A549 (cell line): Measurements from ENCODE around the gene KCNG1. TPM values are rescaled to one million over a fixed set of nuclear protein-coding genes. Genes with fewer than 3 reads are reported as not detected.

Experiments
- ATAC-seq, 2 experiments: fragments of 200-7000 bp in 1 of 2; fragments of >200 bp in 1 of 2; cut with Nextera tagmentation in 1 of 2; cut with Tn5 transposase in 1 of 2; 3 replicates each; pipeline versions ENCODE4 v1.8.0 to v1.9.1; 2018 to 2020; ENCODE audit warnings: mild to moderate bottlenecking in 1 of 2, moderate library complexity in 1 of 2
- CTCF ChIA-PET: fragments of 300-600 bp; sonication (Branson Sonifier 250); formaldehyde crosslinking; extraction: SDS; loops from one replicate; lab custom pipeline; 2021; ENCODE audit warnings: antibody characterized with exemption, inconsistent platforms; lab: Yijun Ruan, JAX
- POLR2A ChIA-PET: fragments of 350-600 bp; formaldehyde crosslinking; extraction: SDS; loops from one replicate; lab custom pipeline; 2021; ENCODE audit warnings: antibody characterized with exemption, inconsistent platforms; lab: Yijun Ruan, JAX
- DNase-seq, 2 experiments: peaks; one replicate each; pipeline versions ENCODE4 v3.0.0 to v3.0.0-alpha.2; 2011 to 2016; ENCODE audit warnings: low read depth in 1 of 2, low spot score in 1 of 2
- FAIRE-seq: peaks from 2 replicates; lab custom pipeline; 2011; peaks lifted over from hg19 to GRCh38; lab: Jason Lieb, UNC
- H3K27ac ChIP-seq, 2 experiments: fragments of >200 bp; sonication (Bioruptor Twin); formaldehyde crosslinking; 3 replicates each; pipeline ENCODE4 v1.5.1; 2016 to 2017
- H3K4me1 ChIP-seq: fragments of >200 bp; sonication (Bioruptor Twin); formaldehyde crosslinking; 3 replicates; pipeline ENCODE4 v1.6.1; 2016
- H3K4me2 ChIP-seq: fragments of >200 bp; sonication (Bioruptor Twin); formaldehyde crosslinking; 3 replicates; pipeline ENCODE4 v1.6.1; 2016
- H3K4me3 ChIP-seq: fragments of >200 bp; sonication (Bioruptor Twin); formaldehyde crosslinking; 3 replicates; pipeline ENCODE4 v1.5.1; 2016
- H3K9me3 ChIP-seq: fragments of >200 bp; sonication (Bioruptor Twin); formaldehyde crosslinking; 3 replicates; pipeline ENCODE4 v1.6.1; 2016
- BHLHE40 ChIP-seq: IDR thresholded peaks from 2 replicates; pipeline ENCODE4 v1.6.1; 2012; ENCODE audit warnings: low read depth, low read length, inconsistent platforms
- CBX8 ChIP-seq: fragments of 200-600 bp; sonication (generic); IDR thresholded peaks from 2 replicates; pipeline ENCODE4 v1.6.1; 2016
- CHD4 ChIP-seq: fragments of 200-600 bp; sonication (generic); IDR thresholded peaks from 2 replicates; pipeline ENCODE4 v1.6.1; 2016; ENCODE audit warnings: antibody characterized with exemption, mild to moderate bottlenecking, borderline replicate concordance
- FOSL2 ChIP-seq, 2 experiments: fragments of 450-650 bp in 1 of 2; fragments of >200 bp in 1 of 2; sonication (Bioruptor Twin) in 1 of 2; formaldehyde crosslinking; IDR thresholded peaks; 2 replicates each; pipeline versions ENCODE4 v1.5.0 to v1.6.1; 2016 to 2020; ENCODE audit warnings: mild to moderate bottlenecking in 1 of 2, moderate library complexity in 1 of 2
- FOXS1 ChIP-seq: fragments of 250-450 bp; sonication (Bioruptor Pico); IDR thresholded peaks from 2 replicates; pipeline ENCODE4 v1.5.0; 2020; ENCODE audit warnings: mild to moderate bottlenecking, moderate library complexity
- KDM1A ChIP-seq: fragments of 200-600 bp; sonication (generic); IDR thresholded peaks from 2 replicates; pipeline ENCODE4 v1.6.1; 2016; ENCODE audit warnings: low read depth, mild to moderate bottlenecking
- MAZ ChIP-seq: fragments of 150-350 bp; IDR thresholded peaks from 2 replicates; pipeline ENCODE4 v1.6.1; 2014; ENCODE audit warnings: antibody characterized with exemption, low read depth, low read length, borderline replicate concordance
- NFE2L2 ChIP-seq: fragments of 150-350 bp; conservative IDR thresholded peaks from 2 replicates; pipeline ENCODE4 v1.6.1; 2014; ENCODE audit warnings: low read length
- POLR2A ChIP-seq: IDR thresholded peaks from 2 replicates; pipeline ENCODE4 v1.6.1; 2012; ENCODE audit warnings: mild to moderate bottlenecking, low read length
- RAD21 ChIP-seq, 2 experiments: fragments of >200 bp in 1 of 2; sonication (Bioruptor Twin) in 1 of 2; formaldehyde crosslinking in 1 of 2; IDR thresholded peaks in 1 of 2; conservative IDR thresholded peaks in 1 of 2; 2 replicates in 1 of 2; 3 replicates in 1 of 2; pipeline ENCODE4 v1.6.1; 2012 to 2018; ENCODE audit warnings: inconsistent platforms in 1 of 2
- RARB ChIP-seq: fragments of 250-450 bp; sonication (Bioruptor Pico); IDR thresholded peaks from 2 replicates; pipeline ENCODE4 v1.8.0; 2021; ENCODE audit warnings: mild to moderate bottlenecking, moderate library complexity
- RFX5 ChIP-seq: fragments of 450-650 bp; IDR thresholded peaks from 2 replicates; pipeline ENCODE4 v1.7.1; 2014; ENCODE audit warnings: antibody characterized with exemption, mild to moderate bottlenecking, moderate library complexity
- RNF2 ChIP-seq: fragments of 200-600 bp; sonication (generic); IDR thresholded peaks from 2 replicates; pipeline ENCODE4 v1.6.1; 2016; ENCODE audit warnings: low read depth, mild to moderate bottlenecking, antibody characterized with exemption, moderate library complexity, borderline replicate concordance
- SMC3 ChIP-seq: fragments of >200 bp; sonication (Bioruptor Twin); formaldehyde crosslinking; IDR thresholded peaks from 3 replicates; pipeline ENCODE4 v1.6.1; 2018; ENCODE audit warnings: inconsistent platforms
- TFCP2L1 ChIP-seq: fragments of 250-450 bp; sonication (Bioruptor Pico); IDR thresholded peaks from 2 replicates; pipeline ENCODE4 v1.5.0; 2021; ENCODE audit warnings: mild to moderate bottlenecking
- ZNF302 ChIP-seq: fragments of 250-450 bp; sonication (Bioruptor Pico); IDR thresholded peaks from 2 replicates; pipeline ENCODE4 v1.9.0; 2021; ENCODE audit warnings: inconsistent platforms, mild to moderate bottlenecking, moderate library complexity
- WGBS: methylation state at CpG from one replicate; pipeline ENCODE4 v1.1.6; 2017; ENCODE audit errors: missing lambda C conversion rate; 5-methylcytosine and 5-hydroxymethylcytosine counted together
- polyA plus RNA-seq, 4 experiments: library from polyadenylated mRNA; depleted of rRNA in 3 of 4; stranded (reverse); fragments of >200 nt; fragmentation: RNase III in 1 of 4; extraction: RNeasy Plus Mini Kit Qiagen cat#74134 plus additional on column Dnase treatment in 1 of 4; gene quantifications; 2 replicates in 3 of 4; 3 replicates in 1 of 4; pipeline ENCODE4 v1.2.3, GENCODE V29; 2011 to 2017
- TF ChIP-seq, protein P1 (sequence below): fragments of >200 bp; sonication (Bioruptor Twin); formaldehyde crosslinking; IDR thresholded peaks from 3 replicates; pipeline ENCODE4 v1.6.1; 2016
- TF ChIP-seq, protein P2 (sequence below): fragments of 150-350 bp; IDR thresholded peaks from 2 replicates; pipeline ENCODE4 v1.6.1; 2014; ENCODE audit warnings: low read depth, mild to moderate bottlenecking, low read length
- TF ChIP-seq, protein P3 (sequence below): IDR thresholded peaks from 2 replicates; pipeline ENCODE4 v1.6.1; 2012
- TF ChIP-seq, protein P4 (sequence below): fragments of >200 bp; sonication (Bioruptor Twin); formaldehyde crosslinking; IDR thresholded peaks from 2 replicates; pipeline ENCODE4 v1.6.1; 2016
- TF ChIP-seq, protein P5 (sequence below): fragments of >200 bp; sonication (Bioruptor Twin); formaldehyde crosslinking; IDR thresholded peaks from 3 replicates; pipeline ENCODE4 v1.5.1; 2016

The KCNG1 gene
- polyA plus RNA-seq, 2 of the 4 experiments (the other 2 are of a cell fraction), result 8.5 to 12.3 TPM

DNA sequence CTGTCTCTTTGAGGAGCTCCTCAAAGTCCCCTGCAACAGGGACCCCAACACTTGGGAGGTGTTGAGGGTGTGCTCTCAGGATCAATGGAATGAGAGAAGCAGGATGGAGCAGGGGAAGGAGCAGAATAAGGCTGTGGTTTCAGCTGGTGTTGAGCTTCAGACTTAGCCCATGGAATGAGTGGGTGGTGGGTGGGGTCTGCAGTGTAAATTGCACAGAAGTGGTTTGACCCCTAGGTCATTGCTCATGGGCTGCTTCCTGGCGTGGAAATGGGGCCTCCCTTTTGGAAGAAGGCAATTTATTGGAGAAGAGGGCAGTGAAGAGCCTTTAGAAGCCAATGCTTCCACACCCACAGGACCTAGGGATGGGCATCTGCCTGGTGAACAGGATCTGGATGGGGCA is 37.0 kb upstream of the KCNG1 start:
- no peak for TF ChIP-seq MAZ
- TF ChIP-seq FOXS1 (CRISPR knock-in tag), result no peak
- TF ChIP-seq NFE2L2, result no peak
- no peak for TF ChIP-seq CHD4
- no peak for TF ChIP-seq BHLHE40
- no peak for TF ChIP-seq RFX5
- TF ChIP-seq, protein P1, sequence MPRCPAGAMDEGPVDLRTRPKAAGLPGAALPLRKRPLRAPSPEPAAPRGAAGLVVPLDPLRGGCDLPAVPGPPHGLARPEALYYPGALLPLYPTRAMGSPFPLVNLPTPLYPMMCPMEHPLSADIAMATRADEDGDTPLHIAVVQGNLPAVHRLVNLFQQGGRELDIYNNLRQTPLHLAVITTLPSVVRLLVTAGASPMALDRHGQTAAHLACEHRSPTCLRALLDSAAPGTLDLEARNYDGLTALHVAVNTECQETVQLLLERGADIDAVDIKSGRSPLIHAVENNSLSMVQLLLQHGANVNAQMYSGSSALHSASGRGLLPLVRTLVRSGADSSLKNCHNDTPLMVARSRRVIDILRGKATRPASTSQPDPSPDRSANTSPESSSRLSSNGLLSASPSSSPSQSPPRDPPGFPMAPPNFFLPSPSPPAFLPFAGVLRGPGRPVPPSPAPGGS, result no peak
- TF ChIP-seq, protein P2, sequence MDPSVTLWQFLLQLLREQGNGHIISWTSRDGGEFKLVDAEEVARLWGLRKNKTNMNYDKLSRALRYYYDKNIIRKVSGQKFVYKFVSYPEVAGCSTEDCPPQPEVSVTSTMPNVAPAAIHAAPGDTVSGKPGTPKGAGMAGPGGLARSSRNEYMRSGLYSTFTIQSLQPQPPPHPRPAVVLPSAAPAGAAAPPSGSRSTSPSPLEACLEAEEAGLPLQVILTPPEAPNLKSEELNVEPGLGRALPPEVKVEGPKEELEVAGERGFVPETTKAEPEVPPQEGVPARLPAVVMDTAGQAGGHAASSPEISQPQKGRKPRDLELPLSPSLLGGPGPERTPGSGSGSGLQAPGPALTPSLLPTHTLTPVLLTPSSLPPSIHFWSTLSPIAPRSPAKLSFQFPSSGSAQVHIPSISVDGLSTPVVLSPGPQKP, result no peak
- no peak for TF ChIP-seq POLR2A
- TF ChIP-seq, protein P3, sequence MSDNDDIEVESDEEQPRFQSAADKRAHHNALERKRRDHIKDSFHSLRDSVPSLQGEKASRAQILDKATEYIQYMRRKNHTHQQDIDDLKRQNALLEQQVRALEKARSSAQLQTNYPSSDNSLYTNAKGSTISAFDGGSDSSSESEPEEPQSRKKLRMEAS, result no peak
- no peak for TF ChIP-seq CBX8
- no peak for TF ChIP-seq RAD21 (conservative IDR thresholded peaks at IDR 0.05 in 1 of 2, IDR thresholded peaks at IDR 0.05 in 1 of 2)
- no peak for TF ChIP-seq TFCP2L1 (CRISPR knock-in tag)
- TF ChIP-seq RARB (CRISPR knock-in tag), result no peak
- no peak for TF ChIP-seq RNF2
- CTCF ChIA-PET, result interaction anchor here (1.6 kb wide), 1 partner anchor 72 kb away, joined by 5 read pairs; no protein-coding TSS in a partner anchor
- DNase-seq (no peak), ATAC-seq (no peak; a peak in 1 of 6 replicates), FAIRE-seq (no peak)
- Histone ChIP-seq H3K27ac (no peak overlapping the region), H3K4me1 (no peaks in the 10 kb centered on the region), H3K9me3 (no peaks in the 10 kb centered on the region), H3K4me2 (no peak overlapping the region), H3K4me3 (no peak overlapping the region)
- POLR2A ChIA-PET, result no interaction called here
- 20% methylated on average over 1 of the region's 1 CpG for WGBS

DNA sequence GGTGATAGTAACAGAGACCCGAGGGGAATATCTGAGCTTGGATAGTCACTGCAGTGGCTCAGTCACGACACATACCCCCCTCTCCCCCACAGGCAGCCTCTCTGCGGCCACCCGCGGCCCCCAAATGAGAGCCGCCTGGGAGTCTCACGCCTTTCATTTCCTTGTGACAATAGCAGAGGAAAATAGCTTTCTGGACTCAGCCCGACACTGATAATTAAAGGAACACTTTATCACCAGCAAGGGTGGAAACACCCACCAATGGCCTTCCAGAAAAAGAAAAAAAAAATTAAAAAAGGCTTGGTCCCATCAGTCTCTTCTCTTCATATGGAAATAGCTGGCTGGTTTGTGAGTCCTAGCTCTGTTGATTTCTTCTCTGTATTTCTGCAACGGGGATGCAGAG is 35.1 kb upstream of the KCNG1 start:
- POLR2A ChIA-PET, result no interaction called here
- CTCF ChIA-PET, result interaction anchor here (0.9 to 1.6 kb wide), 4 partner anchors 20 to 249 kb away, joined by 3 to 5 read pairs (median 4); no protein-coding TSS in a partner anchor
- H3K9me3 ChIP-seq, result no peaks in the 10 kb centered on the region
- H3K4me3 ChIP-seq, result no peak overlapping the region
- FAIRE-seq, result no peak
- ATAC-seq, result no peak
- H3K4me2 ChIP-seq, result no peak overlapping the region
- TF ChIP-seq, protein P4, sequence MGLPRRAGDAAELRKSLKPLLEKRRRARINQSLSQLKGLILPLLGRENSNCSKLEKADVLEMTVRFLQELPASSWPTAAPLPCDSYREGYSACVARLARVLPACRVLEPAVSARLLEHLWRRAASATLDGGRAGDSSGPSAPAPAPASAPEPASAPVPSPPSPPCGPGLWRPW, result no peak
- TF ChIP-seq FOSL2 (IDR thresholded peaks at IDR 0.05), result no peak
- no peak for TF ChIP-seq FOSL2 (CRISPR knock-in tag; IDR thresholded peaks at IDR 0.05)
- TF ChIP-seq TFCP2L1 (CRISPR knock-in tag), result no peak
- no peak for TF ChIP-seq RFX5
- TF ChIP-seq, protein P5, sequence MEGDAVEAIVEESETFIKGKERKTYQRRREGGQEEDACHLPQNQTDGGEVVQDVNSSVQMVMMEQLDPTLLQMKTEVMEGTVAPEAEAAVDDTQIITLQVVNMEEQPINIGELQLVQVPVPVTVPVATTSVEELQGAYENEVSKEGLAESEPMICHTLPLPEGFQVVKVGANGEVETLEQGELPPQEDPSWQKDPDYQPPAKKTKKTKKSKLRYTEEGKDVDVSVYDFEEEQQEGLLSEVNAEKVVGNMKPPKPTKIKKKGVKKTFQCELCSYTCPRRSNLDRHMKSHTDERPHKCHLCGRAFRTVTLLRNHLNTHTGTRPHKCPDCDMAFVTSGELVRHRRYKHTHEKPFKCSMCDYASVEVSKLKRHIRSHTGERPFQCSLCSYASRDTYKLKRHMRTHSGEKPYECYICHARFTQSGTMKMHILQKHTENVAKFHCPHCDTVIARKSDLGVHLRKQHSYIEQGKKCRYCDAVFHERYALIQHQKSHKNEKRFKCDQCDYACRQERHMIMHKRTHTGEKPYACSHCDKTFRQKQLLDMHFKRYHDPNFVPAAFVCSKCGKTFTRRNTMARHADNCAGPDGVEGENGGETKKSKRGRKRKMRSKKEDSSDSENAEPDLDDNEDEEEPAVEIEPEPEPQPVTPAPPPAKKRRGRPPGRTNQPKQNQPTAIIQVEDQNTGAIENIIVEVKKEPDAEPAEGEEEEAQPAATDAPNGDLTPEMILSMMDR, result no peak
- TF ChIP-seq SMC3, result no peak
- TF ChIP-seq ZNF302 (CRISPR knock-in tag), result no peak
- TF ChIP-seq KDM1A, result no peak
- H3K4me1 ChIP-seq, result no peaks in the 10 kb centered on the region
- H3K27ac ChIP-seq, result no peak overlapping the region
- WGBS, result 43% methylated on average over 9 of the region's 9 CpGs
- DNase-seq, result no peak
